Measurements from ENCODE around the gene ADSS1. TPM values are rescaled to one million over a fixed set of nuclear protein-coding genes. Genes with fewer than 3 reads are reported as not detected.

ADSS1 gene
- total RNA-seq, 4 donors from 2014 or later = 2.3 to 36.2 (median 7.3) TPM

GRCh38 chr14:104777808-104778249 lies 53.8 kb downstream of the ADSS1 start:
- TF ChIP-seq CTCF (IDR thresholded peaks at IDR 0.05; ENCODE audit: low read depth) = no peak

- TF ChIP-seq CTCF (IDR thresholded peaks at IDR 0.05; ENCODE audit: low read depth) = no peak
Measured at GRCh38 chr14:104778694-104779331, 54.8 kb downstream of the ADSS1 start.

- TF ChIP-seq CTCF (IDR thresholded peaks at IDR 0.05; ENCODE audit: low read depth) = no peak
Measured at GRCh38 chr14:104779776-104780512, 55.9 kb downstream of the ADSS1 start.

GRCh38 chr14:104780513-104781030 lies 56.5 kb downstream of the ADSS1 start:
- TF ChIP-seq CTCF (IDR thresholded peaks at IDR 0.05; ENCODE audit: low read depth) = no peak

GRCh38 chr14:104781271-104782077 lies 57.4 kb downstream of the ADSS1 start:
- TF ChIP-seq CTCF (IDR thresholded peaks at IDR 0.05; ENCODE audit: low read depth) = no peak

- TF ChIP-seq CTCF (IDR thresholded peaks at IDR 0.05; ENCODE audit: low read depth) = no peak
Measured at GRCh38 chr14:104782086-104782807, 58.2 kb downstream of the ADSS1 start.
